Measurements from ENCODE around the gene ECM1. TPM values are rescaled to one million over a fixed set of nuclear protein-coding genes. Genes with fewer than 3 reads are reported as not detected.

The ECM1 gene
- total RNA-seq, 2 donors from 2014 or later, result 22.8 to 54.0 TPM

DNA sequence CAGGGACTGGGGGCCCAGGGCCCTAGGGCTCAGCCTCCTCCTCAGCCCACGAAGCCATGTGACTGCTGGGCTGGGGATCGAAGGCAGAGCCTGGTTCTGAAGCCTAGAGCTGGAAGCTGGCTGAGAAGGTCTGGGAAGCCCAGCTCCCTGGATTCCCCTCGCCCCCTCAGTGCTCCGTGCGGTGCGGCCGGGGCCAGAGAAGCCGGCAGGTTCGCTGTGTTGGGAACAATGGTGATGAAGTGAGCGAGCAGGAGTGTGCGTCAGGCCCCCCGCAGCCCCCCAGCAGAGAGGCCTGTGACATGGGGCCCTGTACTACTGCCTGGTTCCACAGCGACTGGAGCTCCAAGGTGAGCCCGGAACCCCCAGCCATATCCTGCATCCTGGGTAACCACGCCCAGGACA, 50.4 kb downstream of the ECM1 start:
- H3K9me3 ChIP-seq, result no peaks in the 10 kb centered on the region
- peak overlapping the region; percentile 71 for H3K4me3 ChIP-seq
- H3K27me3 ChIP-seq (replicated peaks; ENCODE audit: insufficient read depth), result no peaks in the 10 kb centered on the region
- no peak for DNase-seq (ENCODE audit: low spot score)
- TF ChIP-seq, protein P1, sequence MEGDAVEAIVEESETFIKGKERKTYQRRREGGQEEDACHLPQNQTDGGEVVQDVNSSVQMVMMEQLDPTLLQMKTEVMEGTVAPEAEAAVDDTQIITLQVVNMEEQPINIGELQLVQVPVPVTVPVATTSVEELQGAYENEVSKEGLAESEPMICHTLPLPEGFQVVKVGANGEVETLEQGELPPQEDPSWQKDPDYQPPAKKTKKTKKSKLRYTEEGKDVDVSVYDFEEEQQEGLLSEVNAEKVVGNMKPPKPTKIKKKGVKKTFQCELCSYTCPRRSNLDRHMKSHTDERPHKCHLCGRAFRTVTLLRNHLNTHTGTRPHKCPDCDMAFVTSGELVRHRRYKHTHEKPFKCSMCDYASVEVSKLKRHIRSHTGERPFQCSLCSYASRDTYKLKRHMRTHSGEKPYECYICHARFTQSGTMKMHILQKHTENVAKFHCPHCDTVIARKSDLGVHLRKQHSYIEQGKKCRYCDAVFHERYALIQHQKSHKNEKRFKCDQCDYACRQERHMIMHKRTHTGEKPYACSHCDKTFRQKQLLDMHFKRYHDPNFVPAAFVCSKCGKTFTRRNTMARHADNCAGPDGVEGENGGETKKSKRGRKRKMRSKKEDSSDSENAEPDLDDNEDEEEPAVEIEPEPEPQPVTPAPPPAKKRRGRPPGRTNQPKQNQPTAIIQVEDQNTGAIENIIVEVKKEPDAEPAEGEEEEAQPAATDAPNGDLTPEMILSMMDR (IDR thresholded peaks at IDR 0.05), result no peak
- H3K4me1 ChIP-seq (ENCODE audit: control insufficient read depth in 1 of 2, low read depth in 2 of 2), result peaks cover 43 to 57% of the 10 kb centered on the region in 2 donors
- H3K36me3 ChIP-seq, result peaks cover 4% of the 10 kb centered on the region
- ATAC-seq (ENCODE audit: insufficient number of reproducible peaks, low FRiP score, low read depth), result no peak
- H3K27ac ChIP-seq, result peak overlapping the region; percentile 99 to 100

DNA sequence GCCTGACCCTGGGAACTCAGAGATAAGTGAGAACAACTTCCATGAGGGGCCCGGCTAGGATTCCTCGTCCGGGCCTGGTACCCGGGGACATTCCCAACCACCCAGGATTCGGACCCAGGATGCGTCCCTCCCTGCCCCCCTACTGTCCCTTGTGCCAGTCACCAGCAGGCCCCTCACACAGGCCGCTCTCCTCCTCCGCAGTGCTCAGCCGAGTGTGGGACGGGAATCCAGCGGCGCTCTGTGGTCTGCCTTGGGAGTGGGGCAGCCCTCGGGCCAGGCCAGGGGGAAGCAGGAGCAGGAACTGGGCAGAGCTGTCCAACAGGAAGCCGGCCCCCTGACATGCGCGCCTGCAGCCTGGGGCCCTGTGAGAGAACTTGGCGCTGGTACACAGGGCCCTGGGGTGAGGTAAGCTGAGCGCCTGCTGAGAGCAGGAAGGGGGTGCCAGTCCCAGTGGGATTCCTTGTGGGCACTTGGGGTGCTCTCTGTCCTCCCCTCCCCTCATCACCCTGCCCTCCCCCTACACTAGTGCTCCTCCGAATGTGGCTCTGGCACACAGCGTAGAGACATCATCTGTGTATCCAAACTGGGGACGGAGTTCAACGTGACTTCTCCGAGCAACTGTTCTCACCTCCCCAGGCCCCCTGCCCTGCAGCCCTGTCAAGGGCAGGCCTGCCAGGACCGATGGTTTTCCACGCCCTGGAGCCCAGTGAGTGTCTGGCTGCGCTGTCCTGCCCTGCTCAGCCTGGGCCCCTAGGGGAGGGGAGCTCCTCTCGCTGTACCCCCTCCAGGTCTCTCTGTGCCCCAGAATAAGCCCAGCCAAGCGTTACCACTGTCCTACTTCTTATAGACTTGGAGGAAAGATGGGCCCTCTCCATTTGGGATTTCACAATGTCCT, 51.1 kb downstream of the ECM1 start:
- H3K36me3 ChIP-seq, result peaks cover 4% of the 10 kb centered on the region
- TF ChIP-seq, protein P1 (IDR thresholded peaks at IDR 0.05), result no peak
- H3K9me3 ChIP-seq, result no peaks in the 10 kb centered on the region
- no peak for ATAC-seq (ENCODE audit: insufficient number of reproducible peaks, low FRiP score, low read depth)
- H3K4me3 ChIP-seq, result peak overlapping the region; percentile 71
- peak overlapping the region; percentile 99 to 100 for H3K27ac ChIP-seq
- no peaks in the 10 kb centered on the region for H3K27me3 ChIP-seq (replicated peaks; ENCODE audit: insufficient read depth)
- no peak for DNase-seq (ENCODE audit: low spot score)
- peaks cover 45 to 57% of the 10 kb centered on the region in 2 donors for H3K4me1 ChIP-seq (ENCODE audit: control insufficient read depth in 1 of 2, low read depth in 2 of 2)

DNA sequence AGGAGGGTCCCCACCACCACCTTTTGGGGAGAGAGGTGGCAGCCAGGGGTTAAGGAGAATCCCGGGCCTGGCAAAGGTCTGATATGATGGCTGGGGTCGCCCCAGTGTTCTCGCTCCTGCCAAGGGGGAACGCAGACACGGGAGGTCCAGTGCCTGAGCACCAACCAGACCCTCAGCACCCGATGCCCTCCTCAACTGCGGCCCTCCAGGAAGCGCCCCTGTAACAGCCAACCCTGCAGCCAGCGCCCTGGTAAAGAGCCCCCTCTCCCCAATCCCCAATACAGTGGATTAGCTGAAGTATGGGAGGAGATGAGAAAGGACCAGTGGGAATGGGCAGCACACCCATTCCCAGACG, 51.7 kb downstream of the ECM1 start:
- no peaks in the 10 kb centered on the region for H3K27me3 ChIP-seq (replicated peaks; ENCODE audit: insufficient read depth)
- ATAC-seq (ENCODE audit: insufficient number of reproducible peaks, low FRiP score, low read depth) (no peak), DNase-seq (ENCODE audit: low spot score) (no peak)
- peaks cover 4% of the 10 kb centered on the region for H3K36me3 ChIP-seq
- peaks cover 50 to 57% of the 10 kb centered on the region in 2 donors for H3K4me1 ChIP-seq (ENCODE audit: control insufficient read depth in 1 of 2, low read depth in 2 of 2)
- peak overlapping the region; percentile 99 to 100 for H3K27ac ChIP-seq
- peak overlapping the region; percentile 71 for H3K4me3 ChIP-seq
- no peaks in the 10 kb centered on the region for H3K9me3 ChIP-seq
- TF ChIP-seq, protein P1 (IDR thresholded peaks at IDR 0.05), result no peak

DNA sequence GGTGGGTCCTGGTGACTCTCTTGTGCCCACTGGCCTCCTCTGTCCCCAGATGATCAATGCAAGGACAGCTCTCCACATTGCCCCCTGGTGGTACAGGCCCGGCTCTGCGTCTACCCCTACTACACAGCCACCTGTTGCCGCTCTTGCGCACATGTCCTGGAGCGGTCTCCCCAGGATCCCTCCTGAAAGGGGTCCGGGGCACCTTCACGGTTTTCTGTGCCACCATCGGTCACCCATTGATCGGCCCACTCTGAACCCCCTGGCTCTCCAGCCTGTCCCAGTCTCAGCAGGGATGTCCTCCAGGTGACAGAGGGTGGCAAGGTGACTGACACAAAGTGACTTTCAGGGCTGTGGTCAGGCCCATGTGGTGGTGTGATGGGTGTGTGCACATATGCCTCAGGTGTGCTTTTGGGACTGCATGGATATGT, 52.1 kb downstream of the ECM1 start:
- Histone ChIP-seq H3K4me1 (ENCODE audit: control insufficient read depth in 1 of 2, low read depth in 2 of 2) (peaks cover 54 to 61% of the 10 kb centered on the region in 2 donors), H3K27me3 (replicated peaks; ENCODE audit: insufficient read depth) (no peaks in the 10 kb centered on the region), H3K36me3 (peaks cover 4% of the 10 kb centered on the region), H3K4me3 (peak overlapping the region; percentile 71), H3K27ac (peak overlapping the region; percentile 99 to 100), H3K9me3 (no peaks in the 10 kb centered on the region)
- ATAC-seq (ENCODE audit: insufficient number of reproducible peaks, low FRiP score, low read depth) (no peak), DNase-seq (ENCODE audit: low spot score) (peak; percentile 58)
- TF ChIP-seq, protein P1 (IDR thresholded peaks at IDR 0.05), result peak; percentile 95

DNA sequence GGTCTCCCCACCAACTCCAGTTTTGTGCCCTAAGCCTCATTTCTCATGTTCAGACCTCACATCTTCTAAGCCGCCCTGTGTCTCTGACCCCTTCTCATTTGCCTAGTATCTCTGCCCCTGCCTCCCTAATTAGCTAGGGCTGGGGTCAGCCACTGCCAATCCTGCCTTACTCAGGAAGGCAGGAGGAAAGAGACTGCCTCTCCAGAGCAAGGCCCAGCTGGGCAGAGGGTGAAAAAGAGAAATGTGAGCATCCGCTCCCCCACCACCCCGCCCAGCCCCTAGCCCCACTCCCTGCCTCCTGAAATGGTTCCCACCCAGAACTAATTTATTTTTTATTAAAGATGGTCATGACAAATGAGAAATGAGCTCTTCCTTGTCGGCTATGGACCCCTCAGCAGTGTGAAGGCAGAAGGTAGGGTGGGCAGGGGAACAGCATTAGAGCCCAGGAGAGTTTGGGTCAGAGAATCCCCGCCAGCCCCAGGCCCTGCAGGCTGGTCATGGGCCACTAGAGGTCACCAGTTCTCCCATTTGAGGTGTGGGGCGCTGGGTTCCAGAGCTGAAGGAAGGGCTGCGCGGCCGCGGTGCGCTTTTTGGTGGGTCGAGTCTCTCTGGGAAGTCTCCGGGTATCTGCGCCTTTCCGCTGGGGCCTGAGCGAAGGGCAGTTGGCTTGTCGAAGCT, 52.8 kb downstream of the ECM1 start:
- Histone ChIP-seq H3K4me1 (ENCODE audit: control insufficient read depth in 1 of 2, low read depth in 2 of 2) (peaks cover 61 to 68% of the 10 kb centered on the region in 2 donors), H3K36me3 (peaks cover 3% of the 10 kb centered on the region), H3K27ac (peak overlapping the region; percentile 99 to 100), H3K9me3 (no peaks in the 10 kb centered on the region), H3K4me3 (peak overlapping the region; percentile 71), H3K27me3 (replicated peaks; ENCODE audit: insufficient read depth) (no peaks in the 10 kb centered on the region)
- ATAC-seq (ENCODE audit: insufficient number of reproducible peaks, low FRiP score, low read depth) (peak; percentile 7), DNase-seq (ENCODE audit: low spot score) (peak; percentile 67)
- TF ChIP-seq, protein P1 (IDR thresholded peaks at IDR 0.05), result peak; percentile 83

All from thoracic aorta (tissue), 2 donors.